SJSA1 (cell line): ENCODE data around the gene CLUH. TPM values are rescaled to one million over a fixed set of nuclear protein-coding genes. Genes with fewer than 3 reads are reported as not detected.
"Not testable (repeated sequence)": the region's sequence is repeated elsewhere in the genome, so short reads cannot be mapped to it uniquely, and the experiment has no call there.

ENCODE experiments used
- DNase-seq, 2 experiments: peaks; one replicate each; pipeline ENCODE4 v3.0.0-alpha.2; 2015 to 2020; ENCODE audit warnings: low spot score in 2 of 2, low read depth in 1 of 2
- H3K27ac ChIP-seq: fragments of 250-450 bp; sonication (Bioruptor Pico); 2 replicates; pipeline ENCODE4 v1.5.1; 2020; ENCODE audit warnings: mild to moderate bottlenecking, moderate library complexity
- H3K27me3 ChIP-seq: fragments of 250-450 bp; sonication (Bioruptor Pico); replicated peaks from 2 replicates; pipeline ENCODE4 v1.5.1; 2020; ENCODE audit warnings: mild to moderate bottlenecking, moderate library complexity
- H3K36me3 ChIP-seq: fragments of 250-450 bp; sonication (Bioruptor Pico); 2 replicates; pipeline ENCODE4 v1.5.1; 2020; ENCODE audit warnings: mild to moderate bottlenecking
- H3K4me1 ChIP-seq: fragments of 250-450 bp; sonication (Bioruptor Pico); replicated peaks from 2 replicates; pipeline ENCODE4 v1.6.1; 2021; ENCODE audit warnings: mild to moderate bottlenecking
- H3K4me3 ChIP-seq: fragments of 250-450 bp; sonication (Bioruptor Pico); 2 replicates; pipeline ENCODE4 v1.5.1; 2020; ENCODE audit warnings: mild to moderate bottlenecking
- H3K9me3 ChIP-seq: fragments of 250-450 bp; sonication (Bioruptor Pico); replicated peaks from 2 replicates; pipeline ENCODE4 v1.5.1; 2020; ENCODE audit warnings: mild to moderate bottlenecking
- total RNA-seq: library from RNA; depleted of rRNA; stranded (reverse); fragments of >200 nt; shearing (Covaris generic); gene quantifications from 2 replicates; pipeline ENCODE4 v1.2.3, GENCODE V29; 2014

CLUH gene
- total RNA-seq, 1 experiment from 2014 or later: 27.3 TPM

- peaks cover 53% of the 10 kb centered on the region for H3K36me3 ChIP-seq
- no peaks in the 10 kb centered on the region for H3K9me3 ChIP-seq
- peaks cover 11% of the 10 kb centered on the region for H3K4me1 ChIP-seq
- no peak for DNase-seq
- H3K27ac ChIP-seq: no peak overlapping the region
- no peak overlapping the region for H3K4me3 ChIP-seq
- no peaks in the 10 kb centered on the region for H3K27me3 ChIP-seq
Observed at GRCh38 chr17:2701996-2702741, 9.4 kb downstream of the CLUH start.

- Histone ChIP-seq H3K4me3 (no peak overlapping the region), H3K27me3 (no peaks in the 10 kb centered on the region), H3K9me3 (no peaks in the 10 kb centered on the region), H3K27ac (no peak overlapping the region), H3K36me3 (peaks cover 57% of the 10 kb centered on the region), H3K4me1 (peaks cover 11% of the 10 kb centered on the region)
- no peak for DNase-seq
Observed at GRCh38 chr17:2701161-2701995, 10.2 kb downstream of the CLUH start.

- H3K27me3 ChIP-seq: no peaks in the 10 kb centered on the region
Observed at GRCh38 chr17:2700491-2701141, 10.9 kb downstream of the CLUH start.

GRCh38 chr17:2700030-2700490 is 11.5 kb downstream of the CLUH start:
- H3K27me3 ChIP-seq: no peaks in the 10 kb centered on the region
- H3K36me3 ChIP-seq: peaks cover 68% of the 10 kb centered on the region
- peaks cover 1% of the 10 kb centered on the region; the same call in 1 of the 2 replicates for H3K4me1 ChIP-seq

More at GRCh38 chr17:2700491-2701141, 10.9 kb downstream of the CLUH start:
- Histone ChIP-seq H3K9me3 (no peaks in the 10 kb centered on the region), H3K4me3 (no peak overlapping the region), H3K36me3 (peaks cover 63% of the 10 kb centered on the region), H3K4me1 (peaks cover 6% of the 10 kb centered on the region), H3K27ac (no peak overlapping the region)
- DNase-seq: no peak

GRCh38 chr17:2699216-2699805 is 12.3 kb downstream of the CLUH start:
- H3K36me3 ChIP-seq: peaks cover 69% of the 10 kb centered on the region
- H3K4me3 ChIP-seq, H3K27me3 ChIP-seq, H3K9me3 ChIP-seq, H3K27ac ChIP-seq, H3K4me1 ChIP-seq: not testable (repeated sequence)
- peak in 1 of 2 experiments; percentile 16 for DNase-seq

More at GRCh38 chr17:2700030-2700490, 11.5 kb downstream of the CLUH start:
- H3K4me3 ChIP-seq: no peak overlapping the region
- no peaks in the 10 kb centered on the region for H3K9me3 ChIP-seq
- no peak for DNase-seq
- no peak overlapping the region for H3K27ac ChIP-seq

GRCh38 chr17:2697611-2698162 is 13.9 kb downstream of the CLUH start:
- Histone ChIP-seq H3K27ac (no peak overlapping the region), H3K9me3 (no peaks in the 10 kb centered on the region), H3K36me3 (peaks cover 64% of the 10 kb centered on the region), H3K4me3 (no peak overlapping the region), H3K4me1 (no peaks in the 10 kb centered on the region), H3K27me3 (no peaks in the 10 kb centered on the region)
- DNase-seq: peak in 1 of 2 experiments; percentile 35

- H3K36me3 ChIP-seq: peaks cover 66% of the 10 kb centered on the region
- H3K4me3 ChIP-seq: no peak overlapping the region
- peak in 1 of 2 experiments; percentile 37 for DNase-seq
- H3K9me3 ChIP-seq: no peaks in the 10 kb centered on the region
- no peaks in the 10 kb centered on the region for H3K4me1 ChIP-seq
- no peak overlapping the region for H3K27ac ChIP-seq
- no peaks in the 10 kb centered on the region for H3K27me3 ChIP-seq
Observed at GRCh38 chr17:2695961-2696760, 15.4 kb downstream of the CLUH start.

- Histone ChIP-seq H3K4me3 (no peak overlapping the region), H3K36me3 (peaks cover 66% of the 10 kb centered on the region), H3K27me3 (no peaks in the 10 kb centered on the region), H3K27ac (no peak overlapping the region), H3K4me1 (no peaks in the 10 kb centered on the region), H3K9me3 (no peaks in the 10 kb centered on the region)
- DNase-seq: peak in 1 of 2 experiments; percentile 31
Observed at GRCh38 chr17:2695243-2695960, 16.2 kb downstream of the CLUH start.

- no peak overlapping the region for H3K27ac ChIP-seq
- H3K9me3 ChIP-seq: no peaks in the 10 kb centered on the region
- peaks cover 68% of the 10 kb centered on the region for H3K36me3 ChIP-seq
- H3K4me1 ChIP-seq: no peaks in the 10 kb centered on the region
- no peak overlapping the region for H3K4me3 ChIP-seq
- peak in 1 of 2 experiments; percentile 41 for DNase-seq
- H3K27me3 ChIP-seq: no peaks in the 10 kb centered on the region
Observed at GRCh38 chr17:2694381-2695242, 17.0 kb downstream of the CLUH start.

GRCh38 chr17:2693561-2694380 is 17.8 kb downstream of the CLUH start:
- Histone ChIP-seq H3K27me3 (no peaks in the 10 kb centered on the region), H3K27ac (no peak overlapping the region), H3K4me3 (no peak overlapping the region), H3K4me1 (no peaks in the 10 kb centered on the region), H3K9me3 (no peaks in the 10 kb centered on the region), H3K36me3 (peaks cover 69% of the 10 kb centered on the region)
- peak in 1 of 2 experiments; percentile 37 for DNase-seq

GRCh38 chr17:2692781-2693135 is 18.8 kb downstream of the CLUH start:
- H3K9me3 ChIP-seq: no peaks in the 10 kb centered on the region
- H3K27ac ChIP-seq: no peak overlapping the region
- H3K4me1 ChIP-seq: no peaks in the 10 kb centered on the region
- H3K36me3 ChIP-seq: peaks cover 63% of the 10 kb centered on the region
- H3K27me3 ChIP-seq: no peaks in the 10 kb centered on the region
- DNase-seq: peak in 1 of 2 experiments; percentile 24
- no peak overlapping the region for H3K4me3 ChIP-seq
